NCI-H146 treated with DMSO at 0.1 percent for 48 hours (cell line): Measurements from ENCODE around the gene FBLIM1.

Source experiments
- DNase-seq: peaks from one replicate; lab custom pipeline; 2025; ENCODE audit not compliant: unreplicated experiment; lab: John Stamatoyannopoulos, UW

FBLIM1 gene

DNA sequence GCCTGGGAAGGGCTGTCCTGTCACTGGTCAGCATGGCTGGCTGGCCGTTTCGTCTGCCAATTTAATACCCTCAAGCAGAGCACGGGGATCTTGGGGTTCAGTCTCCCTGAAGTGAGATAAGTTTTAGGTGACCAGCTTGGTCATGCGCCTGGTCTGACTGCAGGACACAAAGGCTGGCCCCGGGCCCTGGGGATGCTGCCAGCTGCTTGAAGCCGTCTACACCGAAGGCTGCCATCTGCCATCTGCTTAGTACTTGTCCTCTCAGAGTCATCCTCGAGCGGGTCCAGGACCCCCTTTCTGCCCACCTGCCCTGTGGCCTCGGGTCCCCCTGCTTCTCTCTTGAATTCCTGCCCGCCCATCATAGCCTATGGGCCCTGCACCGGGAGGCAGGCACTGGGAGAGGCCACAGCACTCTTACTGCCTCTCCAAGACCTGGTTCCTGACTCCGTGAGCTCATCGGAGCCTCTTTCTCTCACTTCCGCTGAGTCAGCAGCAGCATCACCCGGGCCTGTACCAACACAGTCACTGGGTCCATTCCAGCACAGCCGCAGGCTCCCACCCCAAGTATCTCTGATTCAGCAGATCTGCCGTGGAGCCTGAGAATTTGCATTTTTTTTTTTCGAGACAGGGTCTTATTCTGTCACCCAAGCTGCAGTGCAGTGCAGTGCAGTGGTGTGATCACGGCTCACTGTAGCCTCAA, 7.0 kb downstream of the FBLIM1 start:
- DNase-seq = no peak

DNA sequence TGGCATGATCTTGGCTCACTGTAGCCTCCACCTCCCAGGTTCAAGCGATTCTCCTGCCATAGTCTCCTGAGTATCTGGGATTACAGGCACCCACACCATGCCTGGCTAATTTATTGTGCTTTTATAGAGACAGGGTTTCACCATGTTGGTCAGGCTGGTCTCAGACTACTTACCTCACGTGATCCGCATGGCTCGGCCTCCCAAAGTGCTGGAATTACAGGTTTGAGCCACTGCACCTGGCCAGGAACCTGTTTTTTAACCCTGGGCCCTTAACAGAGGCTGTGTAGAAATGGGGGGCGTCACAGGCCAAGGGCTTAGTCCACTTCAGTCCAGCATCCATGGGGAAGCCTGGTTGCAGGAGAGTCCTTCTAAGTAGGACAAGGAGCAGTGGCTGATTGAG, 9.3 kb downstream of the FBLIM1 start:
- no peak for DNase-seq

DNA sequence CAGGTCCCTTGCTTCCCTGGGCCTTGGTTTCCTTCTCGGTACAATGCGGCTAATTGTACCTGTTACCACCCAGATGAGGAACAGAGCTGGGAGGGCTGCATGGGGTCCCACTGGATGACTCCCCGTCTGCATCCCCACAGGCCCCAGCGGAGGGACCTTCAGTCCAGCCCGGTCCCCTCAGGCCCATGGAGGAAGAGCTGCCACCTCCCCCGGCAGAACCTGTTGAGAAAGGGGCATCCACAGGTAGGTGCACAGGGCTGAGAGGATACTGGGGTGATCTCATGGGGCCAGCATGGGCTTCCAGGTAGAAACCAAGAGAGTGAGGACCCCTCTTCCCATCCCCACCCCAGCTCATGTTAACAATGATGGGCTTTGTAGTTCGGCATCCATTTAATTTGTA, 9.8 kb downstream of the FBLIM1 start:
- DNase-seq = no peak

DNA sequence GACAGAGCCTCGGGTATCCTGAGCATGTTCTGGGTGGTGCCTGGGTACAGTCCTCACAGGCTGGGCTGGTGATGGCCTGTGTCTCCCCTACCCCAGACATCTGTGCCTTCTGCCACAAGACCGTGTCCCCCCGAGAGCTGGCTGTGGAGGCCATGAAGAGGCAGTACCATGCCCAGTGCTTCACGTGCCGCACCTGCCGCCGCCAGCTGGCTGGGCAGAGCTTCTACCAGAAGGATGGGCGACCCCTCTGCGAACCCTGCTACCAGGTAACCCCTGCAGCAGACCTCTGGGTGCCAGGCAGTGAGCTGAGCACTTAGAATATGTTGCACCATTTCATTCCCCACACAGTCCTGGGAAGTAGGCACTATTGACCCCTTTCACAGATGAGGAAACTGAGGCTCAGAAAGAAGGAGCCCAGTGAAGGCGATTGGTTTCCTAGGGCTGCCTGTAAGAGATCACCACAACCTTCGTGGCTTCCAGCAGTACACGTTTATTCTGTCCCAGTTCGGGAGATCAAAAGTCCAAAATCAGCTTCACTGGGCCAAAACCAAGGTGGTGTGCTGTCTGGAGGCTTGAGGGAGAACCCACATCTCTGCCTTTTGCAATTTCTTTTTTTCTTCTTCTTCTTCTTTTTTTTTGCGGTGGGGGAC, 11.8 kb downstream of the FBLIM1 start:
- no peak for DNase-seq

DNA sequence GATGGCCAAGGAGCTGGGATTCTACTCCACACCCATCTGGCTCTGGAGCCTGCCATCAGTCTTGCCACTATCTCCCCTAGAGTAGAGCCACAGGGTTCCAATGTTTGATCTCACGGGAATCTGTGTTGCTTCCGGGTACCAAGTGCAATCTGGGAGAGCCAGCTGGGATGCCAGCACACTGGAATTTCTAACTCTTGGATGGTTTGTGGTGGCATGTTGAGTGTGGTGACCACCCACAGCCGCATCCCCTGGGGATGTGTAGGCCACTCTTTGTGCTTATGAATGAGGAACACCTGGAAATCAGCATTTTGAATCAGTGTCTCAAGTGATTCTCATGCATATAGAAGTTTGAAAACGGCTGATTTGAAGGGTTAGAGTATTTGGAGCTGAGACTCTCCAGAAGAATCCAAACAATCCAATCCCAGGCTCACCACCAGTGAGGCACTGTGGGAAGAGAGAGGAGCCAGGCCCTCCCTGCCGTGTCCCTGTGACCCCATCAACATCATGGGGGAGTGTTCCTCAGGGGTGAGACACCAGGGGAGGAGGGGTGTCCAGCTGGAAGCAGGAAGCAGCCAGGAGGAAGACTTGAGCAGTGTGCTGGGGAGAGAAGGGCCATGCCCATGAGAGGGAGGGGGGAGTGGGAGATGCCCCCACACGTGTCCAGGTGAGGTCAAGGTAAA, 13.4 kb downstream of the FBLIM1 start:
- DNase-seq = no peak

DNA sequence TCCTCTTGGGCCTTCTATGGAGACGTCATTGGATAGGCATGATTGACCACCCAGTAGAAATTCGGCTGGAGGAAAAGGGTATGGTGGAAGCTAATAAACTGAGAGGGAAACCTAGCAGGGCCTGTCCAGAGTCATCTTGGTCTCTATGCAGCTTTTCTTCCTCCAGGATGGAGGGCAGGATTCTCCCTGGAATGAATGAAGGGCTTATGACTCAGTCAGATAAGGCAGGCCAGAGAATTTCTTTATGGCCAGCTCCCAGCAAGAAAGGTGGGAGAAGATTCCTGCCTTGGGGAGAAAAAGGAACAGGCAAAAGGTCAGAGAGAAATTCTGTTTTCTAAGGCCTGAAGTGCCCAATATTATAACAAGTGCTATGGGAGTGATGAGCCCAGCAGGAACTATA, 17.1 kb downstream of the FBLIM1 start:
- DNase-seq = no peak

DNA sequence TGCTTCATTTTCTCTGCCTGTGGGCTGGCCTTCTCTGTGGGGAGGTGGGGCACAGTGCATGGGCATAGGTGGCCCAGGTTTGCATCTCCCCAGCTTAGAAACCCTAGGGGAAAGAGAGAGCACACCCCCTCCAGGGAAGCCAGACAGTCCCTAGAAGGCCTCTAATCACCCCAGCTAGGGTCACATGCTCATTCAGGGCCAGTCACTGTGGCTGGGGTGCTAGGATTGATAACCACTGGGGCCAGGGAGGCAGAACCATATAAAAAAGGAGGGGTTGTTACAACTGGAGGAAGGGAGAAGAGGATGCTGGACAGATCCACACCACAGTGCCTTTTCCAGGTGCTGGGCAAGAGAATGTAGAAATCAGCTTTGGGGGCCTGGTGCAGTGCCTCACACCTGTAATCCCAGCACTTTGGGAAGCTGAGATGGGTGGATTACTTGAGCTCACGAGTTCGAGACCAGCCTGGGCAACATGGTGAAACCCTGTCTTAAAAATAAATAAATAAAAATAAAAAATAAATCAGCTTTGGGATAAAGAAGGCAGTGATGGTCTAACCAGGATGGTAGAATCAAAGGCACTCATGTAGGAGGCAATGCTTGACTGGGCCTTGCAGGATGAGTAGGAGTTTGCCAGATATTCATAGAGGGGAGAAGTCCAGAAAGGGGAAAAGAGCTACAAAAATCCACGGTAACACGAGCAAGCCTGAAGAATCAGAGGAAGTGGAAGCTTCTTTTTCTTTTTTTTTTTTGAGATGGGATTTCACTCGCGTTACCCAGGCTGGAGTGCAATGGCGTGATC, 19.5 kb downstream of the FBLIM1 start:
- DNase-seq = no peak

DNA sequence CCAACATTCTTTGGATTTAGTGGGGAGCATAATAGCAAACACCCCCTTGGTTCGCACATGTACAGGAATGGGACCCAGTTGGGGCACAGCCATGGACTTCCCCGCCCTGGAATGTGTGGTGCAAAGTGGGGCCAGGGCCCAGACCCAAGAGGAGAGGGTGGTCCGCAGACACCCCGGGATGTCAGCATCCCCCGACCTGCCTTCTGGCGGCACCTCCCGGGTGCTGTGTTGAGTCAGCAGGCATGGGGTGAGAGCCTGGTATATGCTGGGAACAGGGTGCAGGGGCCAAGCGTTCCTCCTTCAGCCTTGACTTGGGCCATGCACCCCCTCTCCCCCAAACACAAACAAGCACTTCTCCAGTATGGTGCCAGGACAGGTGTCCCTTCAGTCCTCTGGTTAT, 27.1 kb downstream of the FBLIM1 start:
- DNase-seq = no peak

DNA sequence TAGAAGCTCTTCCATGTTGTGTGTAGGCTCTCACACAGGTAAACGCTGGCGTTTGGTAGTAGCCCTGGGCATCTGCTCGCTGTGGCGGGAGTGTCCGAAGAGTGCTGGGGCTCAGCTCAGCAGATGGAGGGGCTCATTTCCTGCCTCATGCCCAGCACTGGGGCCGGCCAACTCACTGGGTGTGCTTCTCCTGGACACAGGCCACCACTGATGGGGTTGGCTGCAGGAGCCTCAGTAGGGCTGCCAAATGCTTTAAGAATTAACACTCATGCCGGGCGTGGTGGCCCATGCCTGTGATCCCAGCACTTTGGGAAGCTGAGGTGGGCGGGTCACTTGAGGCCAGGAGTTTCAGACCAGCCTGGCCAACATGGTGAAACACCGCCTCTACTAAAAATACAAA, 28.0 kb downstream of the FBLIM1 start:
- DNase-seq = no peak

DNA sequence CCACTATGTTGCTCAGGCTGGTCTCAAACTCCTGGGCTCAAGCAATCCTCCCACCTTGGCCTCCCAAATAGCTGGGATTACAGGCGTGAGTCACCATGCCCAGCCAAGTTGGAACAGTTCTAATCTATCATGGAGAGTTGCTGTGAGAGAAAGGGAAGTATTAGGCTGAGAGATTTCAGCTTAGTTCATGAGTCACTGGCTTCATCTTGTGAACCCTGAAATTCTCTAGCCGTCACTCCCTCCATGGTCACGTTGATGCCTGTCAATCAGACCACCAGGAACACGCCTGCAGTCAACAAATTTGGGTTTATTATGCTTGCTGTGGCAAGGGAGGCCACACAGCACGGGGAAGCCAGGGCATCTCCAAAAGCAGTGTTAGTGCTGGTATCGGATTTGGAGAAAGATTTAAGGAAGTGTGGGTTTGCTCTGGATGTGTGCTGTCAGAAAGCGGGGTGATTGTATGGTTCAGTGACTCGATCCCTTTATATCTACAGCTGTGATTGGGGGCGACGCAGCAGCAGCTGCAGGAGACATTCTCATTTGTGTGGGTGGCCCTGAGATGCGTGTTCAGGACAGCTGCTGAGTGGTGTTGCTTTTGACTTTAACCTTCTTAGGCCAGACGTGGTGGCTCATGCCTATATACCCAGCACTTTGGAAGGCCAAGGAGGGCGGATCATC, 30.2 kb downstream of the FBLIM1 start:
- no peak for DNase-seq

DNA sequence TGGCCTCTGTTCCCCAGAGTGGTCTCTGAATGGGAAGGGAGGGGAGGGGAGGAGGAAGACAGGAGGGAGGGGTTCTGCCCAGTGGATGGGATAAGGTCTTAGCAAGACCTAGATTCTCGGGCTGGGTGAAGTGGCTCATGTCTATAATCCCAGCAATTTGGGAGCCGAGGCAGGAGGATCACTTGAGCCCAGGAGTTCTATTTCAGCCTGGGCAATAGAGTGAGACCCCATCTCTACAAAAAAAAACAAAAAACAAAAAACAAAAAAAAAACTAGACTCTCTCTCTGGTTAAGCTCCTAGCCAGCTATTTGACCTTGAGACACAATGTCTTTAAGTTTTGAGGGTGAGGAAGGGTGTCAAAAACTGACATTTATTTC, 37.5 kb downstream of the FBLIM1 start:
- DNase-seq = no peak

DNA sequence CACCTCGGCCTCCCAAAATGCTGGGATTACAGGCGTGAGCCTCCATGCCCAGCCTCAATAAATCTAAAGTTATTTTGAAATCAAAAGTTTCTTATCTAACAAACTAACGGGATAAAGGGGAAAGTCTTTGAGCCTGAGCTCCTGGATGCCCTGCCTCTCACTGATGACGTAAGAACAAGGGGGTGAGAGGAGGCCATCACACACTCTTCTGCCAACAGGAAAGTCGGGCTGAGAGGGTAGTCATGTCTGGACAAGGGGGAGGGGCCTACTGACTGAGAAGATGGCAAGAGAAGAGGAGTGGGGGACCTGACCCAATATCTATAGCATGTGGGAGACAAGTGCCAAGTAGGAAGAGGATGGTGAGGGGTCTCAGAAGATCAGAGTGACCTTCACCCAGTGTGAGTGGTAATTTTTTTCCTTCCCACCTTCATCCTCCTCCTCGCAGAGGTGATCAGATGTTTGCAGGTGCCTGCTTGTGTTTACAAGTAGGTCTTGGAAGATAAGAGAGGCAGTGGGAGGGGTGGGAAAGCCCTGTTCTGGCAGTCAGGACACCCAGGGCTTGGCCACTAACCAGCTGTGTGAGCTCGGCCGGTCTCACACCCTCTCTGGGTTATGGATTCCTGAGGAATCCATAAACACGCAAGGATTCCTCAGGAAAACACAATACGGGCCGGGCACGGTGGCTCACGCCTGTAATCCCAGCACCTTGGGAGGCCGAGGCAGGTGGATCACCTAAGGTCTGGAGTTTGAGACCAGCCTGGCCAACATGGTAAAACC, 39.2 kb downstream of the FBLIM1 start:
- no peak for DNase-seq

DNA sequence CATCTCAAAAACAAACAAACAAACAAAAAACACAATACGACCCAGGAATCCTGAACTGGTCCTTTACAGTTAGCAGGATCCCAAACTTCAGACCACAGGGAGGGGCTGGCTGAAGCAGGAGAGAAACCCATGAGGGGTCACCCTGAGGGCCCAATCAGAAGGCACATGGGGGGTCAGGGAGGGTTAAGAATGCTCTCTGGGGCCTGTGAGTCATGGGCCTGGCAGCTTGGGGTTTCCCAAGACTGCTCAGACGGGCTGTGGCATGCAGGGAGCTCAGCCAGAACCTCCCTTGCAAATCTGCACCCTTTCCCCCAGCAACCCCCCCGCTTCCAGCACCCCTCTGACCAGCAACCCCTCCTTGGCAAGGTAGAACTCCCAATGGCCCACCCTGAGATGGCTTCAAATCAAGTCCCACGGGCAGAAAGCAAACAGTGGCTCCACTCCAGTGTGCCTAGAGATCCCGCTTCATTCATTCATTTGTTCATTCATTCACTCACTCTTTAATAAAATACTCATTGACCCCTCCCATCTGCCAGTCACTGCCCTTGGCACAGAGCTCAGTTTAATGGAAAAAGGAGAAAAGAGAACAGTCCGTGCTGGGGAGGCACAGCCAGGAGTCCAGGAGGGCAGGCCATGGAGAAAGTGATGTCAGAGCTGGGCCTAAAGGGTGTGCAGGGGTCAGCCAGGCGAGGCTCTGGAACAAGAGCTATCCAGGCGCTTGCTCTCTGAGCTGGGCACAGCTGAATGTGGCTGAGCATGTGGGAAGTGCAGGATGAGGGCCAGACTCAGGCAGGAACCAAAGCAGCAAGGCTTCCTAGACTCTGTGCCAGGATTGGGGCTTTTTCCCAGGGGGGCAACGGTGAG, 40.6 kb downstream of the FBLIM1 start:
- DNase-seq = no peak

DNA sequence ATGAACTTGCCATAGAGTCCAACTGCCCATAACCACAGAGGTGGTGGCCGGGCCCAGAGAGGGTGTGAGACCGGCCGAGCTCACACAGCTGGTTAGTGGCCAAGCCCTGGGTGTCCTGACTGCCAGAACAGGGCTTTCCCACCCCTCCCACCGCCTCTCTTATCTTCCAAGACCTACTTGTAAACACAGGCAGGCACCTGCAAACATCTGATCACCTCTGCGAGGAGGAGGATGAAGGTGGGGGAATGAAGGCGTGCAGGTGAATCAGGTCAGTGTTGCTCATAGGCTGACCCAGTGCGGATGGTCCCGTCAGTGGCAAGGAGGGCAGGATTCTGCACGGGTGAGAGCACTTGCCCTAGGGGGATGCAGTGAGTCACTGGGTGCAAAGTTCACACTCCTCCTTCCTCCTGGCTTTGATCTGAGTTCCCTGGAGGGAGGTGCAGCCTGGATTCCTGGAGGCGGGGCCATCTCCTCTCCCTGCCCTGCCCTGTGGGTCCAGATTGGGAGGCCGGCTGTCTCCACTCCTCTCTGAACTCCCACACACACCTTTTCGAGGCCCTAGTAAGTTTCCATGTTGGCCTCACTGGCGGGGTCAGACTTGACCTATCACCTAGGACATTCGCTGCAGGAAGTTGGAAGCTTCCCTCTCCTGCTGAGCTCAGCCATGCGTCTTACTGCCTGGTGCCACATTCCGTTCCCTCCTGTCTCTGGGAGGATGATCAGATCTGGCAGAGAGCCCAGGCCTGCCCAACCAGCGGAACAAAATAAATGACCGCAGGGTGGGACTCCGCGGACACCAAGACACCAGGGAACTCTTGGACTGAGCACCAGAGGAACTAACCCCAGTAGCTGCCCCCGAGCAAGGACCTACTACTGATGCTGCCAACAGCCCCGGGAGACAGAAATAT, 41.6 kb downstream of the FBLIM1 start:
- peak; percentile 56 for DNase-seq

DNA sequence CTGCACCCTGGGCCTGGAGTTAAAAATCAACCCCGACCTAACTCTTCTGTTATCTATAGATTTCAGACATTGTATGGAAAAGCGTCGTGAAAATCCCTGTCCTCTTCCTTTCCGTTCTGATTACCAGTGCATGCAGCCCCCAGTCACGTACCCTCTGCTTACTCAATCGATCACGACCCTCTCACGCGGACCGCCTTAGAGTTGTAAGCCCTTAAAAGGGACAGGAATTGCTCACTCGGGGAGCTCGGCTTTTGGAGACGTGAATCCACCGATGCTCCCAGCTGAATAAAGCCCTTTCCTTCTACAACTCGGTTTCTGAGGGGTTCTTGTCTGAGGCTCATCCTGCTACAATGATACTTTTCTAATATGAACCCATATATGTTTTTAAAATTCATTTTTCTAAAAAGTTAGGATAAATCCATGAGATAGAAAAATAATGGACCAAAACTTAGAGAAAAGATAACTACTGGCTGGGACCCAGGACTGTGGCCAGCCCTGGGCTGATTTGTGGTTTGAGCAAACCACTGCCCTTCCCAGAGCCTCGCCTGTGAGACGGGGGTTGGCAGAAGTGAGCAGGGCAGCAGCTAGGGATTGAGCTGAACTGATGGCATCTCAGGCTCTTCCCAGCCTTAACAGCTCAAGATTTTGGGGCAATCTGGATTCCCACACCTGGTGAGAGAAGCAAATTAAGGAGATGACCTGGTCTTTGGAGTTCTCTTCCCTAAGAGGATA, 43.8 kb downstream of the FBLIM1 start:
- no peak for DNase-seq

DNA sequence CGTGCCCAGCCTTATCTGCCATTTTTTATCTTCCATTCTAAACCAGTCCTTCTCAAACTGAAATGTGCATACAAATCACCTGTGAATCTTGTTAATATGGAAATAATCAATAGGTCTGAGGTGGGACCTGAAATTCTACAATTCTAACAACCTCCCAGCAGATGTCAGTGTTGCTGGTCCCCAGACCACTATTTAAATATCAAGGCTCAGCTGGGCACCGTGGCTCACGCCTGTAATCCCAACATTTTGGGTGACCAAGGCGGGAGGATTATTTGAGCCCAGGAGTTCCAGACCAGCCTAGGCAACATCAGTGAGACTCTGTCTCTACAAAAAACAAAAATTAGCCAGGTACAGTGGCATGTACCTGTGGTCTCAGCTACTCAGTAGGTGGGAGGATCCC, 44.8 kb downstream of the FBLIM1 start:
- DNase-seq = peak; percentile 17

DNA sequence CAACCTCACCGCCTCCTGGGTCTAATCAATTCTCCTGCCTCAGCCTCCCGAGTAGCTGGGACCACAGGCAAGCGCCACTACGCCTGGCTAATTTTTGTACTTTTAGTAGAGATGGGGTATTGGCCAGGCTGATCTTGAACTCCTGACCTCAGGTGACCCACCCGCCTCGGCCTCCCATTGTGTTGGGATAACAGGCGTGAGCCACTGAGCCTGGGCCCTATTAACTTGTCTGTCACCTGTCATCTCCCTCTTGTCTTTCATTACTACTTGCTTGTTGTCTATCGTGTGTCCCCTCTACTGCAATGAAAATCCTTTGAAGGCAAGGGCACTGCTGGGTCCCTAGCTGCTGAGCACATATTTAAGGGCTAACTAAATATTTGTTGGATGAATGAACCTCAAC, 45.5 kb downstream of the FBLIM1 start:
- DNase-seq = no peak

DNA sequence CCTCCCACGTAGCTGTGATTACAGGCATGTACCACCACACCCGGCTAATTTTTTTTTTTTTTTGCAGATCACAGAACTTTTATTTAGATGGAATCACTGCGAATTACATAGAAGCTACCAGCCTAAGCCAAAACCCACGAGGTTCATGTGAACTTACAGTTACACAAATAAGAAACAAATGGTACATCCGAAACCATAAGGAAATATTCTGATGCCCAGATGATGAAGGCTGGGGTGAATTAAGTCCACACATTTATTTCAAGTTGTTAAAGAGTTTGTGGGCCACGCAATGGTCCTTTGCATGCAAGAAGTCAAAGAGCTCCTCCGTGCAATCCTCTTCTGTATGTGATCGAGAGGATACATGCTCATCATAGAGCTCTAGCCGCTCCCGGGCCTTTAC, 48.5 kb downstream of the FBLIM1 start:
- no peak for DNase-seq
